Activated gamma-delta T cell treated with anti-CD3 and anti-CD28 coated beads, Interleukin-2, amount 50 U/mL, for 16 hours (primary cell): ENCODE measurements around the gene CDK17.
"Not testable (repeated sequence)": the region's sequence is repeated elsewhere in the genome, so short reads cannot be mapped to it uniquely, and the experiment has no call there.

Source experiments
- DNase-seq: peaks from one replicate; pipeline ENCODE4 v3.0.0-alpha.2; 2020; ENCODE audit warnings: low read depth

Gene CDK17

DNA sequence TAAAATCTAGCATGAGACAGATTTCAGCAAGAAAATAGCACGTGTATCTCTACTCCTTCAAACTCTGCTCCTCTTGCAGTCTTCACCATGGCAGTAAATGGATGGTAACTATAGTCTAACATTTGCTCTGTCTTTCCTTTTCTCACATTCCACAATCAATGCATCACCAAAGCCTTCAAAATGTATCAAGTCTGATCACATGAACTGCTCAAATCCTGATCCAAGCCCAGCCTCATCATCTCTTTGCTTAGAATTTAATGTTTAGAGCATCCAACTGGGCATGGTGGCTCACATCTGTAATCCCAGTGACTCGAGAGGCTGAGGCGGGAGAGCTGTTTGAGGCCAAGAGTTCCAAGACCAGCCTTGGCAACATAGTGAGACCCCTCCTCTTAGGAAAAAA is 45.9 kb downstream of the CDK17 start:
- no peak for DNase-seq

DNA sequence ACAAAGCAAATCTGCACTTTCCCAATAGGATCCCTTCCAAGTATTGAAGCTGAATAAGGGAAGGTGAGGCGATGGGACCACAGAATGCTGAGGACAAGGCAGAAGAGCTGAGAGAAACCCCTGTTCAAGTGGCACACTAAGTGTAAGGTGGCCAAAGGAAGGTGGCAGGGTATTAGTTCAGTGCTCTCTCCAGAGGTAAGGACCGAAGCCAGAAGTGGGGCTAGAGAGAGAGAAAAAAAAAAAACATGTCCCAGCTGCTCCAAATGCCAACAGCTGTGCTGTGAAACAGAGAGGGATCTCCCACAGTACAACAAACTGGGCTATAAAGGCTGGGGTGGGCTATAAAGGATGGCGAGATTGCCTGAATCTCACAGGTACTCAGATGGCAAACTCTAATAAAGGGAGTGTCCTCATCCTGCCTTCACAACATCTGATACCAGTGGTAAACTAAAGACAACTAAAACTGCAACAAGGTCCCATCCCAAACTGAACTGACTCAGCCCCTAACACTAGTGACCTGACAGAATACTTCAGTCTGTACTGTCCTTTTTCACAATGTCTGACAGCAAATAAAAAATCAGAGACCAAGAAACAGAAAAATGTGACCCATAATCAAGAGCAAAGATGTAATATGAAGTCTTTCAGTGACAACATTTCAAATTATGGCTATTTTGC is 47.9 kb downstream of the CDK17 start:
- DNase-seq, result no peak

- DNase-seq, result no peak
Measured at GRCh38 chr12:96350982-96351381, 49.3 kb downstream of the CDK17 start.

DNA sequence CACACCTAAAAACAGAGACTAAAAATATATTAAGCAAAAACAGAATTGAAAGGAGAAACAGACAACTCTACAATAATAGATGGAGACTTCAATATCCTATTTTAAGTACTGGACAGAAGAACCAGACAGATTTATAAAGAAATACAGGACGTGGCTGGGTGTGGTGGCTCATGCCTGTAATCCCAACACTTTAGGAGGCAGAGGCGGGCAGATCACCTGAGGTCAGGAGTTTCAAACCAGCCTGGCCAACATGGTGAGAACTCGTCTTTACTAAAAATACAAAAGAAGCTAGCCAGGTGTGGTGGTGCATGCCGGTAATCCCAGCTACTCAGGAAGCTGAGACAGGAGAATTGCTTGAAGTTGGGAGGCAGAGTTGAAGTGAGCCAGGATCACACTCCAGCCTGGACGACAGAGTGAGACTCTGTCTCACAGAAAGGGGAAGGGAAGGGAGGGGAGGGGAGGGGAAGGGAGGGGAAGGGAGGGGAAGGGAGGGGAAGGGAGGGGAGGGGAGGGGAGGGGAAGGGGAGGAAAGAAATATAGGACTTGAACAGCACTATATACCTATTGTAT is 53.0 kb downstream of the CDK17 start:
- no peak for DNase-seq

DNA sequence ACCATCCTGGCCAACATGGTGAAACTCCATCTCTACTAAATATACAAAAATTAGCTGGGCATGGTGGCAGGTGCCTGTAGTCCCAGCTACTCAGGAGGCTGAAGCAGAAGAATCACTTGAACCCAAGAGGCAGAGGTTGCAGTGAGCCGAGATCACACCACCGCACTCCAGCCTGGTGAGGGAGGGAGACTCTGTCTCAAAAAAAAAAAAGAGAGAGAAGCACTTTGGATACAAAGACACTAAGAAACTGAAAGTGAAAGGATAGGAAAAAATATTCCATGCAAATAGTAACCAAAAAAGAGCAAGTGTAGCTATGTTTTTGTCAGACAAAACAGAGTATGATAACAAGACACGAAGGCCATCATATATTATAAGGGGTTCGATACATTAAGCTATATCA is 53.5 kb downstream of the CDK17 start:
- DNase-seq, result not testable (repeated sequence)

DNA sequence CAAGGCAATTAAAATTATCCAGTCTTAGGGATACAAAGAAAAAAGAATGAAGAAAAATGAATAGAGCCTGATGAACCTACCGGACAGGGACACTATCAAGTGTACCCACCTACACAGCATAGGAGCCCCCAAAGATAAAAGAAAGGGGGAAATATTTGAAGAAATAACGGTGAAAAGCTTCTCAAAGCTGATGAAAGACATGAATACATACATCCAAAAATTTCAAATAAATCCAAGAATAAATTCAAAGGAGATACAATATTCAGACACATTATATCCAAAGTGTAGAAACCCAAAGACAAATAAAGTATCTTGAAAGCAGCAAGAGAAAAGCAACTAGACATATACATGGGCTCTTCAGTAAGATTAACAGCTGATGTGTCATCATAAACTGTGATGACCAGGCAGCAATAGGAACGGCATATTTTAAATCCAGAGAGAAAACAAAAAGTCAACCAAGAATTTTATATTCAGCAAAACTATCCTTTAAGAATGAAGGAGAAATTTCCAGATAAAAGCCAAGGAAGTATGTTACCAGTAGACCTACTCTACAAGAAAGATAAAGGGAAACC is 56.0 kb downstream of the CDK17 start:
- DNase-seq, result no peak

DNA sequence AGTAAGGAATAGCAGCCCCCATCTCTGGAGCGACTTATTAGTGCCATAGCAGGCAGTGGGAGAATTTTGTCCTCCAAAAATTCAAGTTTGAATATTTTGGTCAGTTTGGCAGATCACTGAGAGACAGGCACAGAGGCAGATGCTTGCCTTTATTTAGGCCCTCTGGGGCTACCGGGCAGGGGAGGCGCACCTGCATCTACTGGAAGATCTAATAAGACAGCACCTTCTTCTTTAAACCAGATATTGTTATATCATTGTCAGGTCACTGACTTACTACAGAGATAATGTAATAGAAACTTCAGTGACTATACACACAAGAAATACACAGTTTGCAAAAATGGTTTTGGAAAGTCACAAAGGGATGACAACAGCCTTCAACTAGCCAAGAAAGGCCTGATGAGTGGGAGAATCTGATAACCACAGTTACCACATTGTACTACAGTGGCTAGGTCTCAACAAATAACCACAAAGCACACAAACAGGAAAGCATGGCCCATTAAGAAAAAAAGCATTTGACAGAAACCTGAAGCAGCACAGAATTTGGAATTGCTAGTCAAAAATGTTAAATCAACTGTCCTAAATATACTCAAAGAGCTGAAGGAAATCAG is 56.8 kb downstream of the CDK17 start:
- DNase-seq, result no peak

- not testable (repeated sequence) for DNase-seq
Measured at GRCh38 chr12:96339666-96340065, 60.6 kb downstream of the CDK17 start.

DNA sequence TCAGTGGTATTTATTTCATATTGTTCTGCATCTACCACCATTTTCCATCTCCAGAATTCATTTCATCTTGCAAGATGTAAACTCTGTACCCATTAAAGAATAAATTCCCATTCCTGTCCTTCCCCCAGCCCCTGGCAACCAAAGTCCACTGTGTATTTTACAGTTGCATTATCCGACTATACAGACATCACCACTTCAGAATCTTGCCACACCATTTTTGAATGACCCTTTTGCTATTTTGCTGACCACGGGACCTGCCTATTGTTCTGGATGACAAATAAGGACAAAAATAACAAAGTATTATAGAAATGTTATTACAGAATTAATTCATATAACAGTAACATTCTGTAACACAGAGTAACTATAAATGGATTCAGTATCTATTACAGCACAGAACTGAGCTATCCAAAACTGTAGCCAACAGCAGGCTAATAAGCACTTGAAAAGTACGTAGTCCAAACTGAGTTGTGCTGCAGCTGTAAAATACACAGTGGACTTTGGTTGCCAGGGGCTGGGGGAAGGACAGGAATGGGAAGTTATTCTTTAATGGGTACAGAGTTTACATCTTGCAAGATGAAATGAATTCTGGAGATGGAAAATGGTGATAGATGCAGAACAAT is 61.3 kb downstream of the CDK17 start:
- no peak for DNase-seq

DNA sequence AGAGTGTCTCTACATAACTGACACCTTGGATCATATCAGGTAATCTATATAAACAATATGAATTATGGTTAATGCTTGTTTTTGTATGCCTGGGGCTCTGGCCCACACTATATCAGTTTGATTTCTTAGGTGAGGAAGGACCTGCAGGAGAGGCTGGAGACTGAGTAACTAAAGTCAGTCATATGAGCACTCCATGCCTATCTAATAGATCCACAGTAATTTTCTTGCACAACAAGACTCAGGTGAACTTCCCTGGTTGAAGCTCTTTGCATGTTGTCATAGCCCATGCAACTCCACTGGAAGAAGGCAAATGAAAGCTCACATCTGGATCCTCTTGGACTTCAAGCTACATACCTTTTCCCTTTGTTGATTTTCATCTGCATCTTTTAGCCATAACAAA is 62.3 kb downstream of the CDK17 start:
- DNase-seq, result no peak

DNA sequence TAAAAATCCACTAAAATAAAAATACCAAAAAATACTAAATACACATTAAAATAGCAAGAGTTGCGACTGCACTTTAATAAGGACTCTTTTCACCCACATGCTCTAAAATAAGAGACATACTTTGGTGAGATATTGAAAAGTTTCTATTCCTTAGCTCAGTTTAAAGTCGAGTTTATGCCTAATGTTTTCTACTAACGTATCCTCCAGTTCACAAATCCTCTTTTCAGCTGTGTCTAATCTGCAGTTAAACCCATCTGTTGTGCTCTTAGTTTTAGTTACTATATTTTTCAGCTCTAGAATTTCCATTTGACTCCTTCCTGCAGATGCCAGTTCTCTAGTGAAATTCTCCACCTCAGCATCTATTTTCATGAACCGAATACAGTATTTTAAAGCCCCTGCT is 63.8 kb downstream of the CDK17 start:
- no peak for DNase-seq

- DNase-seq, result no peak
Measured at GRCh38 chr12:96335270-96335669, 65.0 kb downstream of the CDK17 start.

DNA sequence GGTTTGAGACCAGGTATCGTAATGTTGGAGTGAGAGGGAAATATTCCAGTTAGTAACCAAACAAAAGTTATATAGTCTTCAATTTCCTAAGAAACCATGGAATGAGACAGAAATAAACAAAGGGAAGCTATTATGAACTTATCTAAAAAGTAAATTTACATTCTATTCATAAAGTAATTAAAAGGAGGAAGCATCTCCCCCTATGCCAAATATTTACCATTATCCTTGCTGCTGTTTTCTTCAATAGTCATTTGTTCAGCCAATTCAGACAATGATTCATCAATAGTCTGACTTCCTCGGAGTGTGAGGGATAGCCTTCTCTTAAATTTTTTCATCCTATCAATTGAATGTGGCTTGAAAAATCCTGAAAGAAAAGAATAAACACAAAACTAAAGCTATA is 65.7 kb downstream of the CDK17 start:
- no peak for DNase-seq

DNA sequence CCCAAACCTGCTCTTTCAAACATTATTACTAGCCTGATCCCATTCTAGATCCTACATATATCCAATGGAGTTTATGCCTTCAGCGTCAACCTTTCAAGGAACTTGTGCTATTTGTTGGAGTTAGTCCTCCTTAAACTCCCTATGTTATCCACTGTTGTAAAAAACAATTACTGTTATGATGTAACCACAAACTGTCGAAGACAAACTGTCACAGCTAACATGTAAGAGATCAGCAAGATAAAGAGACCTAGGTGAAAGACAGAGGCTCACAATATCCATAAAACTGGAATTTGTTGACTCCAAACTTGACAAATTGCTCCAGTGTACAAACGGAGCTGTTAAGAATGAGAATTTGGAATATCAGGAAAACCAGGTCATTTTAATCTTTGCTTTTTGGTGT is 70.7 kb downstream of the CDK17 start:
- no peak for DNase-seq

DNA sequence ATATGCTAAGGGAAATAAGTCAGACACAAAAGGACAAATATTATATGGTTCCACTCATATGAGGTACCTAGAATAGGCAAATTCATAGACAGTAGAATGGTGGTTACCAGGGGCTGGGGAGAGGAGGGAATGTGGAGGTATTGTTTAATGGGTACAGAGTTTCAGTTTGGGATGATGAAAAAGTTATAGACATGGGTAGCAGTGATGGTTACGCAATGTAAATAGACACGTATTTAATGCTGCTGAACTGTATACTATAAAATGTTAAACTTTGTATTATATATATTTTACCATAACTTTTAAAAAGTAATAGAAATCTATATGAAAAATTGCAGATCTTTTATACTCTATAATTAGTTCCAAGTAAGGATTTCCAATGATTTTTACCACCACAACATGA is 71.2 kb downstream of the CDK17 start:
- no peak for DNase-seq

DNA sequence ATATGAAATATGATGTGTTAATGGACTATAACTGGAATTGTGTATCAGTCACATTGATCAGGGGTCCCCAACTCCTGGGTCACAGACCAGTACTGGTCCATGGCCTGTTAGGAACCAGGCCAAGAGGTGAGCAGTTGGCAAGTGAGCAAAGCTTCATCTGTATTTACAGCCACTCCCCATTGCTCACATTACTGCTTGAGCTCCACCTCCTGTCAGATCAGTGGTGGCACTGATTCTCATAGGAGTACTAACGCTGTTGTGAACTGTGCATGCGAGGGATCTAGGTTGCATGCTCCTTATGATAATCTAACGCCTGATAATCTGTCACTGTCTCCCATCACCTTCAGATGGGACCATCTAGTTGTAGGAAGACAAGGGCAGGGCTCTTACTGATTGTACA is 72.3 kb downstream of the CDK17 start:
- DNase-seq, result no peak

DNA sequence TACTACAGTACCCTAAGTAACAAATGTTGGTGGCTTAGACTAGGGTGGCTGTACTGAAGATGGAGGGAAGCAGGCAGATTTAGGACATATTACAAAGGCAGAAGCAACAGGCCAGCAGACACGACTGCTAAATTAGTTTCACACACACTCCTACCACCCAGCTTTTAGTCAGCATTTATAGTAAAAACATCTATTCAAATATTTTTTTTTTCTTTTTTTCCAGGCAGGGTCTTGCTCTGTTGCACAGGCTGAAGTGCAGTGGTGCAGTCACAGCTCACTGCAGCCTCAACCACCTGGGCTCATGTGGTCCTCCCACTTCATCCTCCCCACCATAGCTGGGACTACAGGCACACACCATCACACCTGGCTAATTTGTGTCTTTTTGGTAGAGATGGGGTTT is 72.9 kb downstream of the CDK17 start:
- DNase-seq, result no peak

DNA sequence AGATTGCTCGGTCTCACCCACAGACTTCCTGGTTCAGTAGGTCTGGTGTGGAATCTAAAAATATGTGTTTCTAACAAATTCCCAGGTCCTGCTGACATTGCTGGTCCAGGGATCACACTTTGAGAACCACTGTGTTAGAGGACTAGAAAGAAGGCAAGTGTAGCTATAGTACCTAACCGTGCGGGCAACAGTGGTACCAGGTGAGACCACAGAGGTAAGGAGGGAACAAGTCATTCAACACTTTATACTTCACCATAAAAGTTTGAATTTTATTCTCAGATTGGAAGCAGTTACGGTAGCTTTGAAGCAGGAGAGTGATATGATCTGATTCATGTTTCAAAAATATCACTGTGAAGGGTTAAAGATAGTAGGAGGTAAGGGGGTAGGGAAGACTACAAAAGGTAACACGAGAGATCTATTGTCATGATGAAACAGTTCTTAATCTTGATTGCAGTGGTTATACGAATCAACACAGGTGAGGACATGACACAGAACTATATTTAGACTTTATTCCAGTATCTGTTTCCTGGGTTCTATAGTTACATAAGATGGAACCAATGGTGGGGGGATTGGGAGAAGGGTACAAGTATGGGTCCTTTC is 73.5 kb downstream of the CDK17 start:
- DNase-seq, result no peak

GRCh38 chr12:96323906-96324305 is 76.3 kb downstream of the CDK17 start:
- DNase-seq, result no peak

- DNase-seq, result no peak
Measured at GRCh38 chr12:96322720-96323119, 77.5 kb downstream of the CDK17 start.

- DNase-seq, result no peak
Measured at GRCh38 chr12:96321941-96322340, 78.3 kb downstream of the CDK17 start.

DNA sequence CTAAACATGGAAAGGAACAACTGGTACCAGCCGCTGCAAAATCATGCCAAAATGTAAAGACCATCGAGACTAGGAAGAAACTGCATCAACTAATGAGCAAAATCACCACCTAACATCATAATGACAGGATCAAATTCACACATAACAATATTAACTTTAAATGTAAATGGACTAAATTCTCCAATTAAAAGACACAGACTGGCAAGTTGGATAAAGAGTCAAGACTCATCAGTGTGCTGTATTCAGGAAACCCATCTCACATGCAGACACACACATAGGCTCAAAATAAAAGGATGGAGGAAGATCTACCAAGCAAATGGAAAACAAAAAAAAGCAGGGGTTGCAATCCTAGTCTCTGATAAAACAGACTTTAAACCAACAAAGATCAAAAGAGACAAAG is 82.4 kb downstream of the CDK17 start:
- DNase-seq, result not testable (repeated sequence)
